Panc1 (cell line): ENCODE results near the gene UNC45B. TPM values are rescaled to one million over a fixed set of nuclear protein-coding genes. Genes with fewer than 3 reads are reported as not detected.

Source experiments
- ATAC-seq: fragments of 200-7000 bp; cut with Tn5 transposase; 2 replicates; pipeline ENCODE4 v1.9.1; 2020; ENCODE audit warnings: mild to moderate bottlenecking, moderate library complexity
- BruUV-seq: library from RNA; stranded (reverse); fragments of 400-500 nt; replicated peaks from 2 replicates; lab custom pipeline; 2021; lab: Mats Ljungman, UMichigan
- CTCF ChIA-PET: fragments of 300-600 bp; sonication (Branson Sonifier 250); formaldehyde crosslinking; loops from one replicate; lab custom pipeline; 2022; ENCODE audit warnings: antibody characterized with exemption; lab: Charles Lee
- POLR2A ChIA-PET: fragments of 300-600 bp; sonication (Branson Sonifier 250); formaldehyde crosslinking; loops from one replicate; lab custom pipeline; 2022; ENCODE audit warnings: antibody characterized with exemption; lab: Charles Lee
- DNase-seq: peaks from one replicate; pipeline ENCODE4 v3.0.0-alpha.2; 2010; ENCODE audit warnings: low read depth, low spot score
- H3K27ac ChIP-seq: 2 replicates; pipeline ENCODE4 v1.5.1; 2011; ENCODE audit warnings: mild to moderate bottlenecking, low read length, inconsistent platforms
- H3K27me3 ChIP-seq: fragments of 200-500 bp; sonication (Bioruptor generic); 2 replicates; pipeline ENCODE4 v1.6.0; 2014; ENCODE audit warnings: low read length, inconsistent platforms; ENCODE audit not compliant: control insufficient read depth, insufficient read depth
- H3K36me3 ChIP-seq: fragments of 200-500 bp; sonication (Bioruptor generic); 2 replicates; pipeline ENCODE4 v1.5.1; 2014; ENCODE audit warnings: inconsistent platforms, mild to moderate bottlenecking, low read length, moderate library complexity; ENCODE audit not compliant: control insufficient read depth, insufficient read depth
- H3K4me1 ChIP-seq: 2 replicates; pipeline ENCODE4 v1.5.1; 2011; ENCODE audit warnings: inconsistent platforms, mild to moderate bottlenecking, low read length, moderate library complexity; ENCODE audit not compliant: control insufficient read depth, insufficient read depth
- H3K4me3 ChIP-seq, 2 experiments: 2 replicates each; pipeline ENCODE4 v1.5.1; 2011 to 2012; ENCODE audit warnings: low read depth in 2 of 2, low read length in 2 of 2, mild to moderate bottlenecking in 2 of 2, inconsistent platforms in 1 of 2, moderate library complexity in 1 of 2
- H3K9me3 ChIP-seq: fragments of 200-500 bp; sonication (Bioruptor generic); 2 replicates; pipeline ENCODE4 v1.5.1; 2014; ENCODE audit warnings: low read depth, mild to moderate bottlenecking, inconsistent platforms, low read length, moderate library complexity; ENCODE audit not compliant: control insufficient read depth, insufficient read depth
- POLR2AphosphoS5 ChIP-seq: IDR thresholded peaks from 2 replicates; pipeline ENCODE4 v1.6.1; 2012; ENCODE audit warnings: mild to moderate bottlenecking, low read depth, low read length, moderate library complexity
- SIN3A ChIP-seq: IDR thresholded peaks from 2 replicates; pipeline ENCODE4 v1.6.1; 2012; ENCODE audit warnings: low read depth, mild to moderate bottlenecking, low read length, moderate library complexity, borderline replicate concordance; ENCODE audit not compliant: insufficient read depth
- TCF7L2 ChIP-seq: IDR thresholded peaks from 2 replicates; pipeline ENCODE4 v1.6.1; 2011; ENCODE audit warnings: mild to moderate bottlenecking, low read depth, low read length, inconsistent platforms
- in situ Hi-C: cut with HindIII; loops from 2 replicates; pipeline ENCODE4 v1.10.0; 2016; ENCODE audit warnings: low sequenced_read_pairs, low pct_unique_long_range_greater_than_20kb
- intact Hi-C: fragments of 100-400 bp; cut with micrococcal nuclease; formaldehyde crosslinking; loops from one replicate; pipeline ENCODE4 v1.10.0; 2022; ENCODE audit not compliant: unreplicated experiment
- total RNA-seq: library from RNA; stranded (reverse); gene quantifications from one replicate; pipeline ENCODE4 v1.2.1, GENCODE V29; 2021; ENCODE audit not compliant: unreplicated experiment
- TF ChIP-seq, protein P1 (sequence below): fragments of 450-650 bp; IDR thresholded peaks from 2 replicates; pipeline ENCODE4 v1.5.1; 2017; ENCODE audit warnings: mild to moderate bottlenecking
- TF ChIP-seq, protein P2 (sequence below), 2 experiments: IDR thresholded peaks; 2 replicates each; pipeline ENCODE4 v1.6.1; 2011 to 2012; ENCODE audit warnings: low read depth in 2 of 2, control low read depth in 1 of 2, low read length in 1 of 2, mild to moderate bottlenecking in 1 of 2, moderate library complexity in 1 of 2; ENCODE audit not compliant: insufficient read depth in 1 of 2

The UNC45B gene
- total RNA-seq, 1 experiment from 2014 or later, result not detected

DNA sequence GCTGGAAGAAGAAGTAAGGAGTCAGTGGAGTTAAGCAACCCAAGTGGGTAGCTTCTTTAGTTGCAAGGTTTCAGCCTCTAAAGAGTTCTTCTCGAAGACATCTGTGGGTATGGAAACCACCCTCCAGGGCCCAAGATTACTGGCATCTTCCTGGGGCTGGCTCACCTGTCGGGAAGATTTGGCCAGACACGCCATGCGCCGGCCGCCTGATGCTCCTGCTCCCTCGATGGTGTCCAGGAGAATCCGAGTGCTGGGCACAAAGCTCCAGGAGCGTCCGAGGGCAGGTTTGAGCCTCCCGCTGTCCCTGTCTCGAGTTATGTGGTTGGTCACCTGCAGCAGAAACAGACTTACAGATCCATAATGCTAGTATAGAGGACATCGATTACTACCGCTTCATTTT is 46.6 kb upstream of the UNC45B start:
- Histone ChIP-seq H3K27ac (no peak overlapping the region), H3K4me1 (no peaks in the 10 kb centered on the region), H3K36me3 (no peaks in the 10 kb centered on the region), H3K27me3 (no peaks in the 10 kb centered on the region), H3K9me3 (no peaks in the 10 kb centered on the region), H3K4me3 (no peak overlapping the region)
- ChIA-PET CTCF (no interaction called here), POLR2A (no interaction called here)
- intact Hi-C loops (no loop called here), in situ Hi-C loops (no loop called here)
- TF ChIP-seq POLR2AphosphoS5 (no peak), SIN3A (no peak), TCF7L2 (no peak)
- TF ChIP-seq, protein P1, sequence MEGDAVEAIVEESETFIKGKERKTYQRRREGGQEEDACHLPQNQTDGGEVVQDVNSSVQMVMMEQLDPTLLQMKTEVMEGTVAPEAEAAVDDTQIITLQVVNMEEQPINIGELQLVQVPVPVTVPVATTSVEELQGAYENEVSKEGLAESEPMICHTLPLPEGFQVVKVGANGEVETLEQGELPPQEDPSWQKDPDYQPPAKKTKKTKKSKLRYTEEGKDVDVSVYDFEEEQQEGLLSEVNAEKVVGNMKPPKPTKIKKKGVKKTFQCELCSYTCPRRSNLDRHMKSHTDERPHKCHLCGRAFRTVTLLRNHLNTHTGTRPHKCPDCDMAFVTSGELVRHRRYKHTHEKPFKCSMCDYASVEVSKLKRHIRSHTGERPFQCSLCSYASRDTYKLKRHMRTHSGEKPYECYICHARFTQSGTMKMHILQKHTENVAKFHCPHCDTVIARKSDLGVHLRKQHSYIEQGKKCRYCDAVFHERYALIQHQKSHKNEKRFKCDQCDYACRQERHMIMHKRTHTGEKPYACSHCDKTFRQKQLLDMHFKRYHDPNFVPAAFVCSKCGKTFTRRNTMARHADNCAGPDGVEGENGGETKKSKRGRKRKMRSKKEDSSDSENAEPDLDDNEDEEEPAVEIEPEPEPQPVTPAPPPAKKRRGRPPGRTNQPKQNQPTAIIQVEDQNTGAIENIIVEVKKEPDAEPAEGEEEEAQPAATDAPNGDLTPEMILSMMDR, result no peak
- TF ChIP-seq, protein P2, sequence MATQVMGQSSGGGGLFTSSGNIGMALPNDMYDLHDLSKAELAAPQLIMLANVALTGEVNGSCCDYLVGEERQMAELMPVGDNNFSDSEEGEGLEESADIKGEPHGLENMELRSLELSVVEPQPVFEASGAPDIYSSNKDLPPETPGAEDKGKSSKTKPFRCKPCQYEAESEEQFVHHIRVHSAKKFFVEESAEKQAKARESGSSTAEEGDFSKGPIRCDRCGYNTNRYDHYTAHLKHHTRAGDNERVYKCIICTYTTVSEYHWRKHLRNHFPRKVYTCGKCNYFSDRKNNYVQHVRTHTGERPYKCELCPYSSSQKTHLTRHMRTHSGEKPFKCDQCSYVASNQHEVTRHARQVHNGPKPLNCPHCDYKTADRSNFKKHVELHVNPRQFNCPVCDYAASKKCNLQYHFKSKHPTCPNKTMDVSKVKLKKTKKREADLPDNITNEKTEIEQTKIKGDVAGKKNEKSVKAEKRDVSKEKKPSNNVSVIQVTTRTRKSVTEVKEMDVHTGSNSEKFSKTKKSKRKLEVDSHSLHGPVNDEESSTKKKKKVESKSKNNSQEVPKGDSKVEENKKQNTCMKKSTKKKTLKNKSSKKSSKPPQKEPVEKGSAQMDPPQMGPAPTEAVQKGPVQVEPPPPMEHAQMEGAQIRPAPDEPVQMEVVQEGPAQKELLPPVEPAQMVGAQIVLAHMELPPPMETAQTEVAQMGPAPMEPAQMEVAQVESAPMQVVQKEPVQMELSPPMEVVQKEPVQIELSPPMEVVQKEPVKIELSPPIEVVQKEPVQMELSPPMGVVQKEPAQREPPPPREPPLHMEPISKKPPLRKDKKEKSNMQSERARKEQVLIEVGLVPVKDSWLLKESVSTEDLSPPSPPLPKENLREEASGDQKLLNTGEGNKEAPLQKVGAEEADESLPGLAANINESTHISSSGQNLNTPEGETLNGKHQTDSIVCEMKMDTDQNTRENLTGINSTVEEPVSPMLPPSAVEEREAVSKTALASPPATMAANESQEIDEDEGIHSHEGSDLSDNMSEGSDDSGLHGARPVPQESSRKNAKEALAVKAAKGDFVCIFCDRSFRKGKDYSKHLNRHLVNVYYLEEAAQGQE (IDR thresholded peaks at IDR 0.05; ENCODE audit: insufficient read depth in 1 of 2, low read depth in 2 of 2, low read length in 1 of 2), result no peak
- no TSS peak for BruUV-seq
- DNase-seq (no peak), ATAC-seq (no peak)

DNA sequence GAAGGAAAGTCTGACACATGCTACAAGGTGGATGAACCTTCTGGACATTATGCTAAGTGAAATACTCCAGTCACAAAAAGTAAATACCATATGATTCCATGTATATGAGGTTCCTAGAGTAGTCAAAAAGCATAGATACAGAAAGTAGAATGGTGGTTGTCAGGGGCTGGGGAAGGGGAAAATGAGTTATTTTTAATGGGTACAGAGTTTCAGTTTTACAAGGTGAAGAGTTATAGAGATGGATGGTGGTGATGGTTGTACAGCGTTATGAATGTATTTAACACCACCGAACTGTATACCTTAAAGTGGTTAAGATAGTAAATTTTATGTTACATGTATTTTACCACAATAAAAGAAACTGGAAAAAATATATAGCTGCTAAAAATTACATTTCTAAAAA is 45.9 kb upstream of the UNC45B start:
- H3K9me3 ChIP-seq, result no peaks in the 10 kb centered on the region
- ATAC-seq (no peak), DNase-seq (no peak)
- no peaks in the 10 kb centered on the region for H3K4me1 ChIP-seq
- ChIA-PET CTCF (interaction anchor here (1.6 kb wide), 1 partner anchor 12 kb away, joined by 6 read pairs; no protein-coding TSS in a partner anchor), POLR2A (interaction anchor here (0.5 kb wide), 1 partner anchor 94 kb away, joined by 3 read pairs; no protein-coding TSS in a partner anchor)
- TF ChIP-seq, protein P1, result no peak
- no peak for TF ChIP-seq SIN3A
- no peak for TF ChIP-seq POLR2AphosphoS5
- no peak for TF ChIP-seq TCF7L2
- TF ChIP-seq, protein P2 (IDR thresholded peaks at IDR 0.05; ENCODE audit: insufficient read depth in 1 of 2, low read depth in 2 of 2, low read length in 1 of 2), result no peak
- no peak overlapping the region for H3K27ac ChIP-seq
- BruUV-seq, result no TSS peak
- H3K4me3 ChIP-seq, result no peak overlapping the region
- in situ Hi-C loops, result no loop called here
- intact Hi-C loops, result no loop called here
- no peaks in the 10 kb centered on the region for H3K36me3 ChIP-seq
- no peaks in the 10 kb centered on the region for H3K27me3 ChIP-seq
